Measurements from ENCODE around the gene C19orf25.
A peak's percentile ranks its signal among the peaks of the same experiment; 100 is the strongest.

The C19orf25 gene

GRCh38 chr19:1494115-1494815 lies 15.2 kb upstream of the C19orf25 start:
- no peak for TF ChIP-seq CTCF (IDR thresholded peaks at IDR 0.05; ENCODE audit: low read depth, low read length)

GRCh38 chr19:1492474-1493006 lies 13.5 kb upstream of the C19orf25 start:
- TF ChIP-seq CTCF (IDR thresholded peaks at IDR 0.05; ENCODE audit: low read depth, low read length): no peak
- DNase-seq (ENCODE audit: extremely low read depth, low read depth): no peak

More at GRCh38 chr19:1494115-1494815, 15.2 kb upstream of the C19orf25 start:
- no peak for DNase-seq (ENCODE audit: extremely low read depth, low read depth)

- TF ChIP-seq CTCF (IDR thresholded peaks at IDR 0.05; ENCODE audit: low read depth, low read length): no peak
- DNase-seq (ENCODE audit: extremely low read depth, low read depth): no peak
Measured at GRCh38 chr19:1491849-1492170, 12.8 kb upstream of the C19orf25 start.

DNA sequence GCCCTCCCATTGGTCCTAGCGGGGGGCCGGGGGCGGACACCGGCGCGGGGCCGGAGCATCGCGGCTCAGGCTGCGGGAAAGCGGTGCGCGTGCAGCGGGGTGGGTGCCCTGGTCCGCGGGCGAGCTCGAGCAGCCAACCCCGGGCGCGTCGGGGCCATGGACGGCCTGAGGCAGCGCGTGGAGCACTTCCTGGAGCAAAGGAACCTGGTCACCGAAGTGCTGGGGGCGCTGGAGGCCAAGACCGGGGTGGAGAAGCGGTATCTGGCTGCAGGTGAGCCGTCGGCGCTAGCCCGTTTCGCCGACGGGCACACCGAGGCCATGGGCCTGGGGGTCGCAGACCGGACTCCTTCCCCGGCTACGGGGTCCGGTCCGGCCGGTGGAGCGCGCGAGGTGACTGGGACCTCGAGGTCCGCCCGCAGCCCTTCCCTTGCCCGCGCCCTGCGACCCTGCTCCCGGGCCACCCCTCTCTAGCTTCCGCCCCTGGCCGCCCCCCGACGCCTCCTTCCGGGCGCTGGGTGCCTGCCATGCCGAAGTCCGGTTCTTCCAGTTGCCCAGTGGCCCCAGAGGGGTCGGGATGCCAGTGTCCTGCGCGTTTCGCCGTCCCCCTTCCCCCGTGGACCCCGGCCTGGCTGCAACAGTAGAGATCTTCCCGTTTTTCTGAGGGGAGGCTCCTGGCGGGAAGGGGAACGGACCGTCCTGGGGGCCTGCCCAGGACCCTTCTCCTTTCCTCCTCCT lies 12.3 kb upstream of the C19orf25 start, which contains the start of gene REEP6:
REEP6 (plus strand) TSS at position 68 of the 735 bp plus-strand sequence; CDS start at position 157, 89 bp downstream.
- DNase-seq (ENCODE audit: extremely low read depth, low read depth): no peak

GRCh38 chr19:1490311-1491113 lies 11.5 kb upstream of the C19orf25 start, which contains the start of gene PCSK4:
Gene PCSK4, minus strand, starts transcription at chr19:1490350. Its CDS starts 4 bp downstream, at chr19:1490346.
- TF ChIP-seq CTCF (IDR thresholded peaks at IDR 0.05; ENCODE audit: low read depth, low read length): no peak
- DNase-seq (ENCODE audit: extremely low read depth, low read depth): peak; percentile 98

More for the DNA sequence above, 12.3 kb upstream of the C19orf25 start, which contains the start of gene REEP6:
- TF ChIP-seq CTCF (IDR thresholded peaks at IDR 0.05; ENCODE audit: low read depth, low read length): no peak

DNA sequence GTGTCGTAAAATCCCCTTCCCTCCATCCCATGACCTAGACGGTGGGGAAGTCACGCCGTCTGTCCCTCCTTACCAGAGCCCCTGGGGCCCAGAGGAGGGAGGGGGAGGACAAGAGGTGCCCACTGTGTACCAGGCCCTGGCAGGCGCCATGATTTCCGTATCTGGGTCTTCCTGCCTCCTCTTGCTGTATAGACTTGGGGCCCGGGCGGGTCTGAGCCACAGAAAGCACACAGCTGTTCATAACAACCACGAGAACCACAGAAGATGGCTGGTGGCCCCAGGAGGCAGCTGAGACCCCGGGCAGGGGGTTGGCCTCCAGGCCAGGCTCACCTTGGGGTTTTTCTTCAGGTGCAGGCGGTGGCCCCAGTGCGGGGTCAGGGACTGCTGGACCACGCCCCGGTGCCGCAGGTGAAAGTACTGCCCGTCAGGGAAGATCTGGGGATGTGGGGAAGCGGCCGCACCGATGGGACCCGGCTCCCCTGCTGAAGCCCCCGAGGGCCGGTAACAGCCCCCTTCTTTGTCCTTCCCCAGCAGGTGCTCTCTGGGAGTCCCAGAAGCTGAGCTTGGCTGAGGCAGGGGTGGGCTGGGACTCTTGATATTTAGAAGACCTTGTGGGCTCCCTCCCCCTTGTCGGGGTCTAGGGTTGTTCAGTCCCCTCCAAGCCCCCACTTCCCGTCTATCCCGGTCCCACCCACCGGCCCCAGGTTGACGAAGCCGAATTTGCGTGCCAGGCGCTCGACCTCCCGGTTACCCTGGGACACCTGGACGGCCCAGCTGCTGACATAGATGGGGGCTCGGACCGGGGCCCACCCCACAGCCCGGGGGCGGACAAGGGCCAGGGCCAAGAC lies 10.7 kb upstream of the C19orf25 start:
- DNase-seq (ENCODE audit: extremely low read depth, low read depth): no peak
- TF ChIP-seq CTCF (IDR thresholded peaks at IDR 0.05; ENCODE audit: low read depth, low read length): no peak
